H1 (cell line): ENCODE results near the gene CTXN1. TPM values are rescaled to one million over a fixed set of nuclear protein-coding genes. Genes with fewer than 3 reads are reported as not detected.

Experiments used
- CTCF ChIA-PET: fragments of 300-600 bp; sonication (Branson Sonifier 250); formaldehyde crosslinking; loops from one replicate; lab custom pipeline; 2021; ENCODE audit not compliant: partially characterized antibody; lab: Charles Lee
- POLR2A ChIA-PET: fragments of 300-600 bp; sonication (Branson Sonifier 250); formaldehyde crosslinking; loops from one replicate; lab custom pipeline; 2021; ENCODE audit warnings: inconsistent platforms; ENCODE audit not compliant: partially characterized antibody; lab: Charles Lee
- DNase-seq, 2 experiments: peaks; one replicate each; pipeline versions ENCODE4 v3.0.0 to v3.0.0-alpha.2; 2010 to 2022; ENCODE audit warnings: low spot score in 2 of 2, low read depth in 1 of 2, mixed read lengths in 1 of 2
- FAIRE-seq: peaks from 2 replicates; lab custom pipeline; 2011; peaks lifted over from hg19 to GRCh38; lab: Jason Lieb, UNC
- H2AFZ ChIP-seq: 2 replicates; pipeline ENCODE4 v1.8.1; 2012; ENCODE audit warnings: low read length, inconsistent platforms
- H2AK5ac ChIP-seq: 2 replicates; pipeline ENCODE4 v1.6.1; 2013; ENCODE audit warnings: low read depth, low read length
- H2BK120ac ChIP-seq: replicated peaks from 2 replicates; pipeline ENCODE3; 2013; ENCODE audit warnings: low read depth, low read length, inconsistent platforms
- H2BK12ac ChIP-seq: 2 replicates; pipeline ENCODE4 v1.6.1; 2013; ENCODE audit warnings: low read depth, low read length
- H2BK15ac ChIP-seq: 2 replicates; pipeline ENCODE4 v1.6.1; 2013; ENCODE audit warnings: low read length
- H2BK20ac ChIP-seq: 2 replicates; pipeline ENCODE4 v1.6.1; 2013; ENCODE audit warnings: low read length
- H2BK5ac ChIP-seq: 2 replicates; pipeline ENCODE4 v1.6.1; 2013; ENCODE audit warnings: low read depth, low read length
- H3K14ac ChIP-seq: 2 replicates; pipeline ENCODE4 v1.6.1; 2013; ENCODE audit warnings: inconsistent platforms; ENCODE audit not compliant: insufficient read length
- H3K18ac ChIP-seq: 2 replicates; pipeline ENCODE4 v1.6.1; 2013; ENCODE audit warnings: low read length; ENCODE audit errors: extremely low read depth
- H3K23ac ChIP-seq: 2 replicates; pipeline ENCODE4 v1.6.1; 2013; ENCODE audit warnings: inconsistent platforms; ENCODE audit not compliant: insufficient read length
- H3K23me2 ChIP-seq: 2 replicates; pipeline ENCODE4 v1.6.1; 2013; ENCODE audit warnings: low read depth, low read length
- H3K27ac ChIP-seq: 2 replicates; pipeline ENCODE4 v1.6.1; 2011; ENCODE audit warnings: low read depth, low read length, inconsistent platforms
- H3K27me3 ChIP-seq, 4 experiments: replicated peaks in 1 of 4; 1 replicate in 1 of 4; 2 replicates in 3 of 4; pipeline versions ENCODE4 v1.6.1 to v1.8.1; 2011 to 2013; ENCODE audit warnings: low read length in 3 of 4, mild to moderate bottlenecking in 3 of 4, inconsistent platforms in 2 of 4, mixed read lengths in 2 of 4, moderate library complexity in 1 of 4; ENCODE audit not compliant: control insufficient read depth in 3 of 4, insufficient read depth in 3 of 4; ENCODE audit errors: extremely low read depth in 1 of 4
- H3K36me3 ChIP-seq, 4 experiments: 2 replicates each; pipeline versions ENCODE4 v1.6.1 to v1.8.1; 2011 to 2013; ENCODE audit warnings: mild to moderate bottlenecking in 4 of 4, low read length in 3 of 4, moderate library complexity in 2 of 4, control low read depth in 1 of 4, inconsistent platforms in 1 of 4; ENCODE audit not compliant: insufficient read depth in 4 of 4, control insufficient read depth in 2 of 4
- H3K4ac ChIP-seq: replicated peaks from 2 replicates; pipeline ENCODE3; 2013; ENCODE audit warnings: low read length, low read depth, mixed read lengths, inconsistent platforms; ENCODE audit not compliant: insufficient read length
- H3K4me1 ChIP-seq, 4 experiments: replicated peaks in 1 of 4; 1 replicate in 1 of 4; 2 replicates in 3 of 4; pipeline versions ENCODE4 v1.6.1 to v1.8.1; 2011 to 2013; ENCODE audit warnings: low read length in 3 of 4, inconsistent platforms in 2 of 4, mixed read lengths in 1 of 4; ENCODE audit not compliant: insufficient read depth in 4 of 4, control insufficient read depth in 3 of 4
- H3K4me2 ChIP-seq, 2 experiments: 2 replicates each; pipeline versions ENCODE4 v1.6.1 to v1.8.1; 2011 to 2013; ENCODE audit warnings: low read depth in 2 of 2, low read length in 2 of 2, control low read depth in 1 of 2, inconsistent platforms in 1 of 2, mild to moderate bottlenecking in 1 of 2; ENCODE audit not compliant: insufficient read depth in 1 of 2
- H3K4me3 ChIP-seq, 4 experiments: fragments of 200-600, 300-600 bp in 1 of 4; sonication (generic), shearing (Covaris generic), sonication (Bioruptor Twin) in 1 of 4; 2 replicates each; pipeline versions ENCODE4 v1.5.1 to v1.8.1; 2011 to 2016; ENCODE audit warnings: low read length in 4 of 4, low read depth in 3 of 4, control low read depth in 2 of 4, inconsistent platforms in 2 of 4, mild to moderate bottlenecking in 2 of 4, mixed read lengths in 1 of 4, moderate library complexity in 1 of 4; ENCODE audit not compliant: insufficient read depth in 2 of 4; ENCODE audit errors: extremely low read depth in 1 of 4
- H3K56ac ChIP-seq: replicated peaks from 2 replicates; pipeline ENCODE3; 2013; ENCODE audit warnings: low read depth, mild to moderate bottlenecking, mixed read lengths, low read length, inconsistent platforms; ENCODE audit not compliant: insufficient read length
- H3K79me1 ChIP-seq: 2 replicates; pipeline ENCODE4 v1.6.1; 2013; ENCODE audit warnings: low read depth, low read length, control low read depth
- H3K79me2 ChIP-seq, 2 experiments: 2 replicates each; pipeline versions ENCODE4 v1.6.1 to v1.8.1; 2012 to 2013; ENCODE audit warnings: low read length in 2 of 2, mild to moderate bottlenecking in 2 of 2, inconsistent platforms in 1 of 2; ENCODE audit not compliant: insufficient read depth in 2 of 2, control insufficient read depth in 1 of 2
- H3K9ac ChIP-seq, 4 experiments: replicated peaks in 1 of 4; 1 replicate in 1 of 4; 2 replicates in 3 of 4; pipeline versions ENCODE4 v1.6.1 to v1.8.1; 2011 to 2013; ENCODE audit warnings: low read depth in 3 of 4, low read length in 3 of 4, control low read depth in 2 of 4, mild to moderate bottlenecking in 2 of 4, moderate library complexity in 2 of 4, inconsistent platforms in 1 of 4; ENCODE audit errors: extremely low read depth in 1 of 4
- H3K9me3 ChIP-seq, 2 experiments: 2 replicates each; pipeline versions ENCODE4 v1.6.1 to v1.8.1; 2012 to 2013; ENCODE audit warnings: mild to moderate bottlenecking in 2 of 2, moderate library complexity in 2 of 2, control low read depth in 1 of 2, inconsistent platforms in 1 of 2, low read depth in 1 of 2, low read length in 1 of 2, mixed read lengths in 1 of 2; ENCODE audit not compliant: insufficient read depth in 2 of 2
- H4K20me1 ChIP-seq, 2 experiments: replicated peaks in 1 of 2; 2 replicates each; pipeline versions ENCODE3 to v1.8.1; 2011 to 2013; ENCODE audit warnings: inconsistent platforms in 2 of 2, low read length in 2 of 2, mild to moderate bottlenecking in 1 of 2; ENCODE audit not compliant: insufficient read depth in 2 of 2, control insufficient read depth in 1 of 2
- H4K5ac ChIP-seq: 2 replicates; pipeline ENCODE4 v1.6.1; 2013; ENCODE audit warnings: low read length, low read depth, mixed read lengths, inconsistent platforms; ENCODE audit not compliant: insufficient read length
- H4K8ac ChIP-seq: 2 replicates; pipeline ENCODE4 v1.8.0; 2013; ENCODE audit warnings: mild to moderate bottlenecking, moderate library complexity, low read length, inconsistent platforms; ENCODE audit not compliant: insufficient read depth; ENCODE audit errors: extremely low read depth
- H4K91ac ChIP-seq: replicated peaks from 2 replicates; pipeline ENCODE3; 2013; ENCODE audit warnings: low read length, mixed read lengths, inconsistent platforms; ENCODE audit not compliant: insufficient read length
- RFX5 ChIP-seq: IDR thresholded peaks from 2 replicates; pipeline ENCODE4 v1.6.1; 2011; ENCODE audit warnings: low read depth, low read length, improper control_type of control experiment, borderline replicate concordance
- RNF2 ChIP-seq: fragments of 200-900, 300-1000 bp; sonication (generic); IDR thresholded peaks from 2 replicates; pipeline ENCODE4 v1.7.1; 2016; ENCODE audit warnings: borderline replicate concordance, low read depth, mild to moderate bottlenecking, antibody characterized with exemption, low read length; ENCODE audit not compliant: poor library complexity, severe bottlenecking; ENCODE audit errors: missing control alignments
- SIX5 ChIP-seq: IDR thresholded peaks from 2 replicates; pipeline ENCODE4 v1.6.1; 2011; ENCODE audit warnings: mild to moderate bottlenecking, low read depth, low read length
- YY1 ChIP-seq: IDR thresholded peaks from 2 replicates; pipeline ENCODE4 v1.6.1; 2011; ENCODE audit warnings: low read depth, mild to moderate bottlenecking, low read length
- WGBS, 2 experiments: shearing (Covaris generic) in 1 of 2; methylation state at CpG; one replicate each; pipeline versions ENCODE4 v1.1.6 to v1.1.7; 2013 to 2015; ENCODE audit warnings: low lambda C conversion rate in 2 of 2, mixed read lengths in 2 of 2, inconsistent platforms in 1 of 2, low coverage in 1 of 2, missing lambda C conversion rate in 1 of 2; ENCODE audit not compliant: insufficient replicate concordance in 2 of 2, insufficient coverage in 1 of 2, insufficient read length in 1 of 2; ENCODE audit errors: extremely low coverage in 1 of 2, missing lambda C conversion rate in 1 of 2; 5-methylcytosine and 5-hydroxymethylcytosine counted together
- polyA plus RNA-seq, 7 experiments: library from polyadenylated mRNA; depleted of rRNA in 3 of 7; stranded (reverse) in 5 of 7; unstranded in 2 of 7; fragments of >200 nt in 5 of 7; fragments of 200-250 nt in 2 of 7; gene quantifications; 1 replicate in 5 of 7; 2 replicates in 1 of 7; 4 replicates in 1 of 7; pipeline versions ENCODE4 v1.2.1 to v1.2.3, GENCODE V29; 2011 to 2013; ENCODE audit warnings: missing spikeins in 2 of 7, mixed read lengths in 2 of 7
- total RNA-seq: library from RNA; stranded (reverse); fragmentation: NEBNext Ultra II Directional; extraction: Animal tissue kit (Norgen Biotek cat#: 25700); gene quantifications from 2 replicates; pipeline ENCODE4 v1.2.1, GENCODE V29; 2021

The CTXN1 gene
- total and polyA plus RNA-seq, 2 of the 8 experiments (the other 6 are each of a cell fraction or from before 2014, with no cell fraction given), result 16.4 to 58.0 TPM

DNA sequence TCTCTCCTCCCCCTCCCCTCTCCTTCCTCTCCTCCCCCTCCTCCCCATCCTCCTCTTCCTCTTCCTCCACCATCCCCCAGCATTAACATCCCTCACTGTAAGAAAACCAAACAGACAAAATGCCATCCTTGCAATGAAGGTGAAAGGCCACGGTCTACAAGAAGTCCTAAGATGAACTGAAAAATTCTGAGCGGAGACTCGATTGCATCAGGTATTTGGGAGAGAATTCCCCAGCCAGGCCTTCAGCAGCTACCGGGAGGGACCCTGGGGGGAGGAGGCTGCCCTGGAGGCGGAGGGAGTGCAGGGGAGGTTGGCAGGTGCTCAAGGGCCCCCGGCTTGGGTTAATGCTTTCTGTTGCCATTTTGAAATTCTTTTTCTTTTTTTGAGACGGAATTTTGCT, 27.6 kb upstream of the CTXN1 start:
- whole genome bisulfite sequencing, 2 experiments, result 74% methylated on average over 7 of the region's 7 CpGs; no CpG with 5 or more reads in 1 of the 2 experiments
- no peak for DNase-seq
- CTCF ChIA-PET, result interaction anchor here (1.0 to 3.2 kb wide), 4 partner anchors 9 to 116 kb away, joined by 4 to 21 read pairs (median 7); partner anchors contain the start of gene TIMM44
- TF ChIP-seq RFX5 (no peak), YY1 (no peak), SIX5 (no peak), RNF2 (no peak)

More for the DNA sequence above, 27.6 kb upstream of the CTXN1 start:
- Histone ChIP-seq H3K23me2 (peaks cover 4% of the 10 kb centered on the region; the same call in 1 of the 2 replicates), H3K27me3 (no peaks in the 10 kb centered on the region; a peak in 1 of 7 replicates), H3K79me2 (no peaks in the 10 kb centered on the region), H3K9me3 (no peaks in the 10 kb centered on the region), H2BK20ac (no peak overlapping the region), H4K20me1 (peaks cover 2% of the 10 kb centered on the region in 2 experiments), H3K56ac (no peak overlapping the region), H3K14ac (no peak overlapping the region), H3K4me1 (peaks cover 0 to 4% (median 0%) of the 10 kb centered on the region in 4 experiments; a peak in 1 of 7 replicates), H3K36me3 (no peaks in the 10 kb centered on the region; a peak in 1 of 8 replicates), H3K4ac (no peak overlapping the region), H4K91ac (no peak overlapping the region), H2AK5ac (no peak overlapping the region), H3K23ac (no peak overlapping the region), H2BK12ac (no peak overlapping the region), H3K9ac (no peak overlapping the region), H2BK5ac (no peak overlapping the region), H3K4me2 (no peak overlapping the region), H3K79me1 (no peaks in the 10 kb centered on the region), H2BK120ac (no peak overlapping the region), H2AFZ (no peak overlapping the region), H3K4me3 (no peak overlapping the region), H3K27ac (no peak overlapping the region), H4K8ac (no peak overlapping the region), H3K18ac (peak overlapping the region; percentile 19; the same call in 1 of the 2 replicates), H4K5ac (no peak overlapping the region), H2BK15ac (no peak overlapping the region)
- POLR2A ChIA-PET, result interaction anchor here (1.1 to 6.6 kb wide), 4 partner anchors 13 to 54 kb away, joined by 3 to 98 read pairs (median 4); partner anchors contain the start of gene TIMM44
- no peak for FAIRE-seq
